ENCODE measurements around the gene EIF4H.

Gene EIF4H

GRCh38 chr7:74228951-74229900 lies 55.1 kb downstream of the EIF4H start:
- no peak for DNase-seq

DNA sequence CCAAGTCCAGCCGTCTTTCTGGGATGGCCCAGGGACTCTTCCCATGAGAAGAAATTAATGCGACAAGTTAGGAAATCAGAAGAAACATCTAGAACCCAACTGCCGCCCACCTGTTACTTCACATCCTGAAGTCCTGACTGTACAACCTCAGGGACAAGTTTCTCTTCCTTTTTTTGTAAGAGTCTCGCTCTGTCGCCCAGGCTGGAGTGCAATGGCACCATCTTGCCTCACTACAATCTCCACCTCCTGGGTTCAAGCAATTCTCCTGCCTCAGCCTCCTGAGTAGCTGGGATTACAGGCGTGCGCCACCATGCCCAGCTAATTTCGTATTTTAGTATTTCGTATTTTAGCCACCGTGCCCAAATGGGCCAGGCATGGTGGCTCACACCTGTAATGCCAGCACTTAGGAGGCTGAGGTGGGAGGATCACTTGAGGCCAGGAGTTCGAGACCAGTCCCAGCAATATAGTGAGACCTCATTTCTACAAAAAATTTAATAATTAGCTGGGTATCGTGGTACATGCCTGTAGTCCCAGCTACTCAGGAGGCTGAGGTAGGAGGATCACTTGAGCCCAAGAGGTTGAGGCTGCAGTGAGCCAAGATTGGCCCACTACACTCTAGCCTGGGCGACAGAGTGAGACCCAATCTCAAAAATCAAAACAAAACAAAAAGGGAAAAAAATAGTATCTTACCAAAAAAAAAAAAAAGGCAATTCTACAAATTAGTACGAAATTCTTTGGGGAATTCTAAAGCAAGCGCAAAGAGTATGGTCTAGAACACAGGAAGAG lies 56.5 kb downstream of the EIF4H start:
- DNase-seq = no peak

DNA sequence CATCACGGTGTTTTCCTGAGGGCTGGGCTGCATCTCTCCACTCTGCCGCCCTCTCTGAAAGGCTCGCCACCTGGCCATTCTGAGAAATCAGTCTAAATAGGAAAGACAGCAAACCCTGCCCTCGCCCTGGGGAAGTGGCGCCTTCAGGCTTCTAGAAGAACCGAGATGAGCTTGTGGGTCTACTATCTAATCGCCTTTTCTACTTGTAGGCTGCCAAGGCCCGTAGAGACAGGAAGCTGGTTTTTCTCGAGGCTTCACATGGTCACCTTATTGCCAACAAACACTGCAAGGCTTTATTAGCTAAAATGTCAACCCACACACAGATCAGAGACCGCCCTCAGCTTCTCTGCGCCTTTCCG lies 57.1 kb downstream of the EIF4H start:
- no peak for DNase-seq

GRCh38 chr7:74233655-74234285 lies 59.6 kb downstream of the EIF4H start:
- DNase-seq = no peak

DNA sequence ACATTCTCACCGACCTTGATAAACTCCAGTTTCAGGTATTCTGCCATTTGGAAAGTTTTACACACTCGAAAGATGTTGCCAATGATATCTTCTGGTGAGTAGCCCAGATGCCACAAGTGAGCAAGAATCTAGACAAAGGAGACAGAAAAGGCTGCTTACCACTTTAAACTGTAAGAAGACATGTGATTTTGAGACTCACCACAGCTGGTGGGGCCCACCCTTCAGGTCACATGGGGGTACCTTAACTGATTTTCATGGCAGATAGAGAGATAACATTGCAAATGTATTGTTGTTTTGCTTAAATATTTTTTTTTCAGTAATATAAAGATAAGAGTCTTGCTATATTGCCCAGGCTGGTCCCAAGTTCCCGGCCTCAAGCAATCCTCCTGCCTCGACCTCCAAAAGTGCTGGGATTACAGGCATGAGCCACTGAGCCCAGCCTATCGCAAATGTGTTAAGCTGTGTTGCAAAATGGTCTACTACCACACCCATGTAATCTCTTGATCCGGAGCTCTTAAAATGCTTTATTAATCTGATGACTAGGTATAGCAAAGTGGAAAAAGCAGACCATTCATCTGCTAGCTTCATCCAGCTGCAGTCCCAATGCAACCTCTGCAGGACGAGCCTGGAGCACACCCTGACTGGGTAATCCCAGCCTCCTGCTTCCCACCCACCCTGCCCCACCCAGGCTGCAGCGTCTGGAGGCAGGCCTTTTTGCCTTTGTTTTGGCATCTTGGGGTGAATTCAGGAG lies 61.5 kb downstream of the EIF4H start:
- DNase-seq = no peak

GRCh38 chr7:74236284-74236683 lies 62.1 kb downstream of the EIF4H start:
- DNase-seq = no peak

DNA sequence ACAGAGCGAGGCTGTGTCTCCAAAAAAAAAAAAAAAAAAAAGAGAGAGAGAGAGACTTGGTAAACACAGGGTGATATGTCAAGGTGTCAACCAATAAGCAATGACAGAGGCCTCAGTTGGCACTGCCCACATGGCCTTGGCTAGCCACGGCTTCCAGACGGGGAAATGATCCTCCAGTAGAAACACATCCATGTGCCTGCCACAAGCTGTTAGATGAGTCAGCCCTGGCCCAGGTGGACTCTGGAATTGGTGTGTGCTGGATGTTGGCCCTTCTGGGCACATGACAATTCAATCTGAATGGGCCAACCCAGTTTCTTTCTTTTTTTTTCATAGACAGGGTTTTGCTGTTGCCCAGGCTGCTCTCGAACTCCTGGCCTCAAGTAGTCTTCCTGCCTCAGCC lies 66.3 kb downstream of the EIF4H start:
- DNase-seq = no peak

GRCh38 chr7:74242122-74242443 lies 67.9 kb downstream of the EIF4H start:
- no peak for DNase-seq

GRCh38 chr7:74246497-74246896 lies 72.3 kb downstream of the EIF4H start:
- no peak for DNase-seq

Data from NCI-H510A treated with DMSO at 0.1 percent for 48 hours (cell line).